ENCODE results near the gene PLOD3.

DNA sequence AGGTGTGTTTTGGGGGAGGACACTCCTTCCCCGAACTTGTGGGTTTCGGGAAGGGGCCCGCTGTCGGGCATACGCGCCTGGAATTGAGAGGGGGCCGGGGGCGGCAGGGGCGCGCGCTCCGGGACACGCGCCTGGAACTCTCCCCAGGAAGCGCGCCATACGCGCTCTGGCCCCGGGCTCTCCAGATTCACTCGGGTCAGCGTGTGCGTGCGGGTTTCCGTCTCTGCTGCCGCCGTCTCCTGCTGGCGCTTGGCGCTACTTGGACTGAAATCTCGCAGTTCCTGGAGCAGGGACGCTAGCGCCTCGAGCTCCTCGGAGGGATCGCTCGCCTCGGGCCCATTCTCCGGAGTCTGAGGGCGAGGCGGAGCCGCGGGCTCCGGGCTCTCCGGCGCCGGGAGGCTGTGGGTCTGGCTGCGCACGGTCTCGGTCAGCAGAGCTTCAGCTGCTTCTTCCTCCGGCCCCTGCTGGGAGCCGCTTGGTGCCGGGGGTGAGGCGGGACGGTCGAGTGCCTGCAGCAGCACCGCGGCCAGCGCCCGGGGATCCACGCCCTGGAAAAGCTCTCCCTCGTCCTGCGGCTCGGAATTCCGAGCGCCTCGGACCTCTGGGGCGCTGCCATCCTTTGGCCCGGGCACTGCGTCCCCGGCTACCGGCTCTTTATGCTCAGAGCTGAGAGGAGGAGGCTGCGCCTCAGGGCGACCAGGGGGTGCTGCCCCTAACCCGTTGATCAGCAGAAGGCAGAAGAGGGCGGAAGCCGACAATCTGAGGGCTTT is 53.1 kb downstream of the PLOD3 start:
- TF ChIP-seq POLR2AphosphoS5 (IDR thresholded peaks at IDR 0.05; ENCODE audit: low read depth, low read length), result no peak
- TF ChIP-seq POLR2A (IDR thresholded peaks at IDR 0.05; ENCODE audit: low read depth, low read length), result no peak
- no peak for TF ChIP-seq SPI1 (IDR thresholded peaks at IDR 0.05; ENCODE audit: low read depth, low read length)
- no peak for TF ChIP-seq TAF1 (IDR thresholded peaks at IDR 0.05; ENCODE audit: low read depth, low read length)
- no peak for TF ChIP-seq PAX5 (IDR thresholded peaks at IDR 0.05; ENCODE audit: insufficient read depth, low read length, severe bottlenecking)
- TF ChIP-seq POU2F2 (IDR thresholded peaks at IDR 0.05; ENCODE audit: low read depth, low read length), result no peak

Measured in GM12891 (cell line).